ELF-1 (cell line): Measurements from ENCODE around the gene TMED7.
A peak's percentile ranks its signal among the peaks of the same experiment; 100 is the strongest.

Experiments
- DNase-seq: peaks from one replicate; pipeline ENCODE4 v3.0.0-alpha.2; 2016; ENCODE audit warnings: low read depth, low spot score

The TMED7 gene

DNA sequence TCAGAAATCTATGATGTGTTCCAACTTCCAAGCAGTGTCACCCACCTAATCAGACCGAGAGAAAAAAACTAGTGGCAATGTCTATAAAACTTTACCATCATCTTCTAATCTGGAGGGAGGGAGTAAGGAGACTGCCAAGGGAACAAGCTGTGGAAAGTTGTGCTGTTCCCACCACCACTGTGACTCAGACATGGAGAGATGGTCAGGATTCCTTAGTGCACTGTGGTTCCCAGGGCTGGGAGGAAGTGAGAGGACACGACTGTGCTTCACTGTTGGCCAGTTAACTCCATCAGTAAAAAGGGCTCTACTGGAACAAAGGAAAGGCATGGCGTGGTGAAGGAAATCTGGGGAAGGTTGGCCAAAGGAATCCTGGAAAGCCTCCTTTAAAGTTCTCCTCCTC, 42.4 kb downstream of the TMED7 start:
- DNase-seq: peak; percentile 22

DNA sequence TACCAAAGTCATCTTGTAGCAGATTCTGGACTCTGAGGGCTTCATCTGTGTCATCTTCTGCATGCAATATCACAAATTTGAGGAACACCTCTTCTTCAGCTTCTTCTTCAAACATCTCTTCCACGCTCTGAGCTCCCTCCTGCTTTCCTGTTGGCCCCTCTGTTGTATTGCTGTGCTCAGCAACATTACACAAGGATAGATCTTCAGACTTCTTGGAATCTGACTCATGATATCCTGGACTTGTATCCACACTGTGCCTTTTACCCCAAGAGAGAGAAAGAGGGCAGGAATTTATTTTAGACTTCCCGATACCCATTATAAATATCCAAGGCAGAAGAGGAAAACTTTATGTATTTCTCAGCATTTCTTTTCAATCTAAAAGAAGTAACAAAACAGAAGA, 44.9 kb downstream of the TMED7 start:
- no peak for DNase-seq

DNA sequence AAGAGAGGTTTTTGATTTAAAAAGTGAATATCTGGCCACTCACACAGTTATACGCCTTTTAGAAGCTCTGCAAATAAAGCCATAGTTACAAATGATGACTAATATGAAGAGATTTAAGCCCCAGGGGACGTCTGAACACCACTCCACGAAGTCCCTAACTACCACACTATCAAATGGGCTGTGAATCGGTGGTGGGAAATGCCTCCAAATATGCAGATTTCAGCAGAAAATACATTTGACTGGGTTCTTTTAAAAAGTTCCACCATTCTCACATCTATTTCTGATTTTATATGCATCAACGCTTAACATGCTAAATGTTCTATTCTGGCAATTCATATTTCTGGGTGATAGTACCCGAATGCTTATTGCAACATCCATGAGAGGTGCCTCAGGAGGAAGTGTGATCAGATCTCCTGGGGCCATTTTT, 46.1 kb downstream of the TMED7 start:
- no peak for DNase-seq

DNA sequence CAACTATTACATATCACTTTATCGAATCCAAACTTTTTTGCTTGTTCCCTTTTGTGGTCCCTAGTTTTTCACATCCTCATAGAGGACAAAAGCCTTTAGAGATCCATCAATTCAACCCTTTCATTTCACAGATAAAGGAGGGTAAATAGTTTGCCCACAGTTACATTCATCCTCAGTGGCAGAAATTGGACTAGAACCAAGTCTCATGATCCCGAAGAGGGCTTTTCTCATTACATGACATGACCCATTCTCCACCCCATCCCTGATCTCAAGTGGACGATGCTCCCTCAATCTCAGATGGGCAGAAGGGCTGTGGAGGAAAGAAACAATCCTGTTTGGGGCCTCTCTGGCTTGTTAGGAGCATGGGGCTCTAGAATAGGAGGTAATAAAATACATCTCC, 46.6 kb downstream of the TMED7 start:
- DNase-seq: no peak

DNA sequence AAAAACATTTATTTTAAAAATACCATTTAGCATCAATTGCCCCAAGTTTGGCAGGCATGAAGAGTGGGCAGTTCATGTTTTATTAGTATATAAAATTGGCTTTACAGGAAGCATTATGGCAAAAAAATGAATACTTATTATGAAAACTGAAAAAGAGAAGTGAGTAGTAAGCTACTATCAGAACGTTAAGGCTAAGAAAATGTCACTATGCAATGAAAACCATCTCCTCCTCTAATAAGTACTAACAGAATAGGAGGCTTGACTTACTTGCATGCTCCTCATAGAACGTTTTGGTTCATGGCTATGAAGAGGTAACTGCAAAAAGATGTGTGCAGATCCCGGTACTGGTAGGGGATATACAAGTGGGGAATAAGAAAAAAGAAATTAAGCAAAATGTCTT, 47.2 kb downstream of the TMED7 start:
- no peak for DNase-seq

DNA sequence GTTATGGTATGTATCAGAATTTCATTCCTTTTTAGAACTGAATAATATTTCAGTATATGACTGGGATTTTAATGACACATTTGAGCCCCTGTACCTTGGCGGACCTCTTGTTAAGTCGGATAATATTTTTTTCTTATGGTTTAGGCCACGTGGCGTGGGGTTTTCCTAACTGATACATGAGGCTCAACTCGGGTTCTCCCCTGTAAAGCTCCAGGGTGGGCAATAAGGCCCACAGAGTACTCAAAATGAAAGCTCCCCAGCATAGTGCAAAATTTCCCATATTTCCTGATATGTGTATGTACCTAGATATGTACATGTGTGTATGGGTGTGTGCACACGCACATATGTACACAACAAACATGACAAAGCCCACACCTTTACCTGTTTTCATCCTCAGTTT, 48.1 kb downstream of the TMED7 start:
- no peak for DNase-seq

DNA sequence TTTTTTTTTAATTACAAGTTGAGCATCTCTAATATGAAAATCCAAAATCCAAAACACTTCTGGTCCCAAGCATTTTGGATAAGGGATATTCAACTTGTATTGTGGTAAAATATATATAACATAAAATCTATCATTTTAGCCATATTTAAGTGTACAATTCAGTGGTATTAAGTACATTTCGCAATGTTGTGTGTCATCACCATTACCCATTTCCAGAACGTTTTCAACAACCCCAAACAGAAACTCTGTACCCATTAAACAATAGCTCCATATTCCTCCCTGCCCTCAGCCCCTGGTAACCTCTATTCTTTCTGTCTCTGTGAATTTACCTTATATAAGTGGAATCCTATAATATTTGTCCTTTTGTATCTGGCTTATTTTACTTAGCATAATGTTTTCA, 48.5 kb downstream of the TMED7 start:
- no peak for DNase-seq

DNA sequence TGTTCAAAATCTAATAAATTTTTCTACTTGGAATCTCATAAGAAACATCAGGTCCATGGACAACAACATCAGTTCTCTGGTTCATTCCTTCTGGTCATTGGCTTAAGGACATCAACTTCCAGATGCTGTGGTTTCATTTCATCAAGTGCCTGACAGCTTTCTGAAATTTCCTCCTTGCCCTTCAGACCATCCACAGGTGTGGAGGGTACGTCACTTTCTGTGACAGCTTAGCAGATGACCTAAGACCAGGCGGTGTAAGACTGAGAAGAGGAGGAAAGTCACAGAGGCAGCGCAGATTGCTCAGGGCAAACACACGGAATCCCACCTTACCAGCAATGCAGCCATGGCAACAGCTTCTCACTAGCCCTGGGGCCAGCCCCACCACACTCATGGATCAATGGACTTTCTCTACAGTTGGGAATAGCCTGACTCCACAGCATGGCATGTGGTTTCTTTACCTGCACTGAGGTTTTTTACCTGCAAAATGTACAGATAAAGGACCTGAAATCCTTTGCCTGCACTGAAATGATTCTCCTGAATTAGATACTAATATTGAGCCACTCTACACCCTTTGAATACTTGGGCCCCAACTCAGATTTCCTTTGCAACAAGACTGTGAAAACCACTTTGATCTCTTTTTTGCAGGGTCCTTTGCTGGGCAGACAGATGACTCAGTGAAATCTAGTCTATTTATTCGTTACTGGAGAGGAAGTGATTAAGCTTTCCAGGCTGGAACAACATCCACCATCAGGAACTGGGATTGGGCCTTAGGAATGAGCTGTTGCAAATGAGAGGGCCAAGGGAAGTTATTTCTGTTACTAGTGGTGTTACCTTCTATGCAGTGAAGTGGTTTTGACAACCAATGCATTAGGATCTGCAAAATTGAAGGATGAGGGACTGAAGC, 50.4 kb downstream of the TMED7 start:
- no peak for DNase-seq

DNA sequence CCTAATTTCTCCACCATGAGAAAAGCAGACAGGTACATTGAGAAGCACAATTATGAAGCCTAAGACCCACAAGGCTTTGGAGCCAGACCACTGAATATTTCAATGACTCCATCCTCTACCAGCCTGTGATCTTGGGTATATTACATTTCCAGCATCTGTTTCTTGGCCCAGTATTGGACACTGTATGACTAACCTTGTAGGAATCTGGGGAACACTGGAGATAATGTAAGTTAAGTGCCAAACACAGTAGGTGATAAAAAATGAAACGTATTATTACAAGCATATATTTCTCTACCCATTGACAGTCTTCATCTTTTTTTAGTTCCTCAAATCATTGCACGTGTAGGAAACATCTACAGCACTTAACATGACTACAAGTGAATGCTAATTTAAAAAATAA, 52.7 kb downstream of the TMED7 start:
- DNase-seq: no peak

DNA sequence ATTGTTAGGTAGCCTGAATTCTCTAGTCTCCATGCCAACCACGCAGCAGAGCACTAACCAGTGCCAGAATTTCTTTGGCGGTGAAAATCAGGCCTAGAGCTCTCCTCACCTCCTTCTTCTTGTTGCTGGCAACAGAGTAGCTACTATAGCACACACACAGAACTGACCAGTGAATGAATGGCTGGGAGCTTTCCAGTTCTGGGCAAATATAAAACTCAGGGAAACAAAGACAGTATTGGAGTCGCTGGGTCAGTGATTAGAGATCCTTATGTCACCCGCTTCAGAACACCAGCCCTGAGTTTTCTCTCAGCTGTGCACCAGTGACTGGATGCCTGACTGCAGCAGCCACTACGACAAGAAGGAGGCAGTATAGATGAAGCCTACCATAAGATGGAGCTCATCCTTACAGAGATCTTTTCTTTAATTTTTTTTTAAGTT, 54.4 kb downstream of the TMED7 start:
- no peak for DNase-seq

DNA sequence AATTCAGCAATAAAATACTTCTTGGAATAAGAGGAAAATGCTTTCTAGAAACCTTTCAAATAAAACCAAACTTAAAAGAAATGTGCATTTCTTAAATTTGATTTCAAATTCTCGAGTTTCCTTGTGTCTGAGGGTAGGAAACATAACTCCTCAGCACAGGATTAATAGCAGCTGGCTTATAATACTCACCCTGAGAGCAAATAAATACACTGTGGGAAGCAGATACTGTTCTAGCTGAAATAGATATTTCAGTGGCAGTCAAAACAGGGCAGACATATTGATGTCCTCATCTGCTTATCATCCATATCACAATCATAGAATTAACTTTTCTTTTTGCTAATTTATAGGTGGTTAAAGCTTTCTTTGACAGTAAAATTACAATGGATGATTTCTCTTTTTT, 57.2 kb downstream of the TMED7 start:
- no peak for DNase-seq

DNA sequence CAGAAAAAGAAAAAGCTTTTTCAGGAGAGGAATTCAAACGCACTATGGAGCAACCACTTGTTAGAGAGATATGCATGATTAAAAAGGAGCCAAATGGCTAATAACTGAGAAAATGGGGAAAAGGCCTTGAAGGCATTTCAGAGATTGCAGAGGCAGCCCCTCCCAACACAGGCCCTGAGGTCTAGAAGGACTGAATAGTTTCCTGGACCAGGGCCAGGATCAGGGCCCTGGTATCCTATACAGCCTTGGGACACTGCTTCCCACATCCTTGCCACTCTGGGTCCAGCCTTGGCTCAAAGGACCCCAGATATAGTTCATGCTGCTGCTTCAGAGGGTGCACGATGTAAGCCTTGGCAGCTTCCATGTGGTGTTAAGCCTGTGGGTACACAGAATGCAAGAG, 60.6 kb downstream of the TMED7 start:
- no peak for DNase-seq
